Ovary (tissue), 9 donors: ENCODE results near the gene ADAM10. TPM values are rescaled to one million over a fixed set of nuclear protein-coding genes. Genes with fewer than 3 reads are reported as not detected.

Source experiments
- DNase-seq, 5 donors: peaks; one replicate each; pipeline ENCODE4 v3.0.0-alpha.2; 2019 to 2020
- H3K27ac ChIP-seq, 2 donors: fragments of 200-600 bp; one replicate each; pipeline versions ENCODE4 v1.5.1 to v1.8.0; 2019 to 2022
- H3K27me3 ChIP-seq: fragments of 200-600 bp; one replicate; pipeline ENCODE4 v1.8.0; 2022
- H3K36me3 ChIP-seq: fragments of 200-600 bp; sonication (generic); one replicate; pipeline ENCODE4 v1.5.1; 2019
- H3K4me1 ChIP-seq: one replicate; pipeline ENCODE4 v1.8.1; 2013; ENCODE audit warnings: mild to moderate bottlenecking, moderate library complexity; ENCODE audit not compliant: insufficient read depth
- H3K4me3 ChIP-seq: fragments of 200-600 bp; sonication (generic); one replicate; pipeline ENCODE4 v1.5.1; 2017
- H3K9me3 ChIP-seq, 2 donors: fragments of 200-600 bp in 1 of 2; sonication (generic) in 1 of 2; one replicate each; pipeline versions ENCODE4 v1.5.1 to v1.8.1; 2013 to 2019; ENCODE audit warnings: mild to moderate bottlenecking in 1 of 2, moderate library complexity in 1 of 2
- CTCF ChIP-seq, 3 donors: fragments of 450-650 bp in 2 of 3; fragments of 200-600 bp in 1 of 3; IDR thresholded peaks; one replicate each; pipeline versions ENCODE4 v1.5.1 to v1.8.0; 2016 to 2022; ENCODE audit warnings: antibody characterized with exemption in 3 of 3, mild to moderate bottlenecking in 1 of 3
- EP300 ChIP-seq: sonication (generic); formaldehyde crosslinking; IDR thresholded peaks from one replicate; pipeline ENCODE4 v1.6.1; 2017; ENCODE audit warnings: antibody characterized with exemption
- POLR2A ChIP-seq: fragments of 450-650 bp; IDR thresholded peaks from one replicate; pipeline ENCODE4 v1.6.1; 2017; ENCODE audit warnings: antibody characterized with exemption, mild to moderate bottlenecking, moderate library complexity
- WGBS, 3 donors: extraction: QIAGEN DNeasy Blood & Tissue Kit in 1 of 3; methylation state at CpG; one replicate each; pipeline versions ENCODE4 v1.1.5 to v1.1.7; 2013 to 2017; 5-methylcytosine and 5-hydroxymethylcytosine counted together
- intact Hi-C, 4 donors: fragments of 100-400 bp; cut with DNase I; formaldehyde crosslinking; loops; one replicate each; pipeline versions ENCODE4 v1.11.0 to v1.15.1; 2022 to 2023
- polyA plus RNA-seq, 2 donors: library from polyadenylated mRNA; stranded (reverse); fragments of 200-250 nt in 1 of 2; fragments of 350-450 nt in 1 of 2; fragmentation: Illumina TruSeq in 1 of 2; extraction: RNeasy Lipid Tissue Mini Kit (QIAGEN cat#74804) in 1 of 2; gene quantifications; one replicate each; pipeline ENCODE4 v1.2.3, GENCODE V29; 2013 to 2014
- total RNA-seq, 7 donors: library from RNA; depleted of rRNA in 2 of 7; stranded (reverse); fragments of >200 nt in 2 of 7; fragmentation: NEBNext Ultra II Directional in 3 of 7; extraction: Animal tissue kit (Norgen Biotek cat#: 25700) in 3 of 7; gene quantifications; one replicate each; pipeline versions ENCODE4 v1.1.0 to v1.2.4, GENCODE V29; 2016 to 2023
- donor health status: DM: no; HTN: no; CAD: no; lungs with moderate emphysema.
- donor health status: DM: no; HTN: no; CAD: no.
- donor health status: Bipolar disorder and iron deficiency.
- donor health status: DM: yes; HTN: yes; CAD: no.
- donor health status: DM: no; HTN: no; CAD: no.
- donor health status: DM: yes; HTN: yes; CAD: no.

ADAM10 gene
- total and polyA plus RNA-seq, 9 donors: 23.2 to 86.4 (median 63.0) TPM

- Histone ChIP-seq H3K4me3 (no peak overlapping the region), H3K9me3 (no peaks in the 10 kb centered on the region), H3K4me1 (no peaks in the 10 kb centered on the region), H3K27me3 (no peaks in the 10 kb centered on the region), H3K27ac (no peak overlapping the region), H3K36me3 (no peaks in the 10 kb centered on the region)
- no peak for DNase-seq
- 0% methylated on average over 1 of the region's 1 CpG for WGBS, 3 donors
- no peak for TF ChIP-seq EP300
- TF ChIP-seq POLR2A: no peak
- TF ChIP-seq CTCF (IDR thresholded peaks at IDR 0.05): no peak
- intact Hi-C loops: no loop called here
Measured at GRCh38 chr15:58561321-58561720, 188.2 kb downstream of the ADAM10 start.

GRCh38 chr15:58559904-58560588, 189.5 kb downstream of the ADAM10 start:
- H3K27me3 ChIP-seq: no peaks in the 10 kb centered on the region
- H3K9me3 ChIP-seq: no peaks in the 10 kb centered on the region
- 71 to 78% (median 76%) methylated on average over 6 of the region's 6 CpGs for WGBS, 3 donors
- no peak for DNase-seq
- no peak overlapping the region for H3K4me3 ChIP-seq
- H3K27ac ChIP-seq: no peak overlapping the region
- H3K36me3 ChIP-seq: no peaks in the 10 kb centered on the region
- intact Hi-C loops: no loop called here
- no peak for TF ChIP-seq EP300
- TF ChIP-seq CTCF (IDR thresholded peaks at IDR 0.05): no peak
- no peak for TF ChIP-seq POLR2A
- peaks cover 5% of the 10 kb centered on the region for H3K4me1 ChIP-seq

- Histone ChIP-seq H3K27me3 (no peaks in the 10 kb centered on the region), H3K9me3 (no peaks in the 10 kb centered on the region), H3K36me3 (no peaks in the 10 kb centered on the region), H3K4me3 (no peak overlapping the region), H3K27ac (no peak overlapping the region), H3K4me1 (peaks cover 5% of the 10 kb centered on the region)
- DNase-seq: no peak
- intact Hi-C loops: no loop called here
- WGBS, 3 donors: 92 to 97% (median 92%) methylated on average over 1 of the region's 1 CpG
- TF ChIP-seq CTCF (IDR thresholded peaks at IDR 0.05): no peak
- no peak for TF ChIP-seq POLR2A
- TF ChIP-seq EP300: no peak
Measured at GRCh38 chr15:58558777-58559176, 190.7 kb downstream of the ADAM10 start.

- Histone ChIP-seq H3K9me3 (no peaks in the 10 kb centered on the region), H3K27me3 (no peaks in the 10 kb centered on the region), H3K4me3 (no peak overlapping the region), H3K27ac (peak overlapping the region in 1 of 2 donors; percentile 35), H3K4me1 (peaks cover 13% of the 10 kb centered on the region), H3K36me3 (no peaks in the 10 kb centered on the region)
- TF ChIP-seq CTCF (IDR thresholded peaks at IDR 0.05) (no peak), POLR2A (no peak), EP300 (no peak)
- intact Hi-C loops: no loop called here
- DNase-seq: no peak
- WGBS, 3 donors: 7 to 22% (median 16%) methylated on average over 3 of the region's 3 CpGs
Measured at GRCh38 chr15:58556541-58556940, 193.0 kb downstream of the ADAM10 start.
